Measurements from ENCODE around the gene CLDN16.

Gene CLDN16

DNA sequence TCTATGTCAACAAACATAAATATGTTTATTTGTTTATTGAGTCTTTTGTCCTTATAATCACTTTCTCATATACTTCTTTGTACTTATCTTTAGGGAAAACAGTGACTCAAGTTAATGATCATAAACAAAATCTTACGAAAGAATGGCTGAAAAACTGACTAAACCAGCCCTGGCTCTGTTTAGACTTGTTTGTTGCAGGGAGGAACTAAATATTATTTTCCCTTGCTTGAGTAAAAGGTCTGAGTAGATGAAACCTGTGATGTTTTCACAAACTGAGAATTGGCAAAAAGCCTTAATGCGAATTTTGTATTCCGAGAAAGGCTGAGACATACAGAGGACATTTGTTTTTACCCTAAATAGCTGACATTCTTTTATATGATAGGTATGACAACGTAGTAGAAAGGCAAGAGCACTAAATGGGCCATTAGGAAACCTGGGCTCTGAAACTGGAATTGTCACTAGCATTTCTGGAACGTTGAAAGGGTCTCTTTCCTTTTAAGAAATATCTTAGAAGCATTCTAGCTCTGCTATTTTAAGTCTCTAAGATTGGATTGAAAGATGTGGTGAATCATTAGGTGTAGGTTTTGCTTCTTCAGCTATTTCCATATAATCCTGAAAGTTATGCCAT, 18.2 kb upstream of the CLDN16 start:
- H2BK5ac ChIP-seq (ENCODE audit: low read depth, low read length, poor library complexity, severe bottlenecking) = no peak overlapping the region
- H3K18ac ChIP-seq (ENCODE audit: low read depth in 1 of 2, low read length in 2 of 2) = no peak overlapping the region
- H3K4me2 ChIP-seq (ENCODE audit: low read length, poor library complexity, severe bottlenecking) = no peak overlapping the region
- H3K23ac ChIP-seq (ENCODE audit: low read length in 2 of 2) = no peak overlapping the region
- no peak overlapping the region for H2BK12ac ChIP-seq (ENCODE audit: low read length in 2 of 2)
- DNase-seq = peak; percentile 65
- no peak overlapping the region for H2AFZ ChIP-seq (ENCODE audit: low read depth, low read length)
- H3K4me1 ChIP-seq (ENCODE audit: control insufficient read depth, insufficient read depth, low read depth, low read length) = no peaks in the 10 kb centered on the region
- H2BK120ac ChIP-seq (ENCODE audit: low read depth, low read length) = no peak overlapping the region
- H3K79me1 ChIP-seq (replicated peaks; ENCODE audit: low read length, poor library complexity, severe bottlenecking) = no peaks in the 10 kb centered on the region
- no peaks in the 10 kb centered on the region for H3K9me3 ChIP-seq (ENCODE audit: control insufficient read depth, low read length)
- no peak overlapping the region for H4K8ac ChIP-seq (ENCODE audit: low read length)
- H2BK15ac ChIP-seq (ENCODE audit: low read depth, poor library complexity, severe bottlenecking) = no peak overlapping the region
- H4K91ac ChIP-seq (ENCODE audit: low read length) = no peak overlapping the region
- WGBS = 75% methylated on average over 4 of the region's 5 CpGs
- no peak overlapping the region for H3K4ac ChIP-seq (ENCODE audit: low read depth in 1 of 2, low read length in 2 of 2)
- H3K14ac ChIP-seq (ENCODE audit: low read length in 2 of 2) = no peak overlapping the region
- H3K9ac ChIP-seq (ENCODE audit: low read length) = no peak overlapping the region
- H3K27ac ChIP-seq (ENCODE audit: low read length, poor library complexity, severe bottlenecking) = no peak overlapping the region
- H3K27me3 ChIP-seq (ENCODE audit: control insufficient read depth in 1 of 2, insufficient read depth in 1 of 2, low read length in 2 of 2) = no peaks in the 10 kb centered on the region
- no peak overlapping the region for H2AK5ac ChIP-seq (ENCODE audit: low read length, severe bottlenecking)
- H3K4me3 ChIP-seq (ENCODE audit: insufficient read depth in 1 of 2, low read depth in 1 of 2, low read length in 2 of 2) = no peak overlapping the region
- H3K36me3 ChIP-seq (ENCODE audit: control insufficient read depth in 1 of 2, insufficient read depth in 2 of 2, low read depth in 1 of 2, low read length in 2 of 2) = no peaks in the 10 kb centered on the region

DNA sequence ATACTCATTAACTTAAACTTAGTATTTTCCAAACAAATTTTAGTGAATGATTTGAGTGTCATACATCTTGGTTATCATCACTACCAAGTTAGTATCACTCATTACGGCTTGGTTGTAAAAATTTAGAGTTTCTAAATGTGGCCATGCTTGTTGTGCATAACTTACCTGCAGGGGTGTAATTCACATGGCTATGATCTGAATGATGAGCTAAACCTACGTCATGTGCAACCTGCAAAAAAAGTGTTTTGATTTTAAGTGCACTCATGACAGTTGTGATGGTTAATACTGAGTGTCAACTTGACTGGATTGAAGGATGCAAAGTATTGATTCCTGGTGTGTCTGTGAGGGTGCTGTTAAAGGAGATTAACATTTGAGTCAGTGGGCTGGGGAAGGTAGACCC, 17.6 kb upstream of the CLDN16 start:
- Histone ChIP-seq H3K9me3 (ENCODE audit: control insufficient read depth, low read length) (no peaks in the 10 kb centered on the region), H3K9ac (ENCODE audit: low read length) (no peak overlapping the region), H3K27ac (ENCODE audit: low read length, poor library complexity, severe bottlenecking) (no peak overlapping the region), H2BK5ac (ENCODE audit: low read depth, low read length, poor library complexity, severe bottlenecking) (no peak overlapping the region), H2BK15ac (ENCODE audit: low read depth, poor library complexity, severe bottlenecking) (no peak overlapping the region), H3K18ac (ENCODE audit: low read depth in 1 of 2, low read length in 2 of 2) (no peak overlapping the region), H2AK5ac (ENCODE audit: low read length, severe bottlenecking) (no peak overlapping the region), H2BK12ac (ENCODE audit: low read length in 2 of 2) (no peak overlapping the region), H3K79me1 (replicated peaks; ENCODE audit: low read length, poor library complexity, severe bottlenecking) (no peaks in the 10 kb centered on the region), H3K4me3 (ENCODE audit: insufficient read depth in 1 of 2, low read depth in 1 of 2, low read length in 2 of 2) (no peak overlapping the region), H4K91ac (ENCODE audit: low read length) (no peak overlapping the region), H3K4ac (ENCODE audit: low read depth in 1 of 2, low read length in 2 of 2) (no peak overlapping the region), H3K36me3 (ENCODE audit: control insufficient read depth in 1 of 2, insufficient read depth in 2 of 2, low read depth in 1 of 2, low read length in 2 of 2) (no peaks in the 10 kb centered on the region), H2BK120ac (ENCODE audit: low read depth, low read length) (no peak overlapping the region), H3K4me2 (ENCODE audit: low read length, poor library complexity, severe bottlenecking) (no peak overlapping the region), H3K4me1 (ENCODE audit: control insufficient read depth, insufficient read depth, low read depth, low read length) (no peaks in the 10 kb centered on the region), H3K23ac (ENCODE audit: low read length in 2 of 2) (no peak overlapping the region), H2AFZ (ENCODE audit: low read depth, low read length) (no peak overlapping the region), H3K14ac (ENCODE audit: low read length in 2 of 2) (no peak overlapping the region), H3K27me3 (ENCODE audit: control insufficient read depth in 1 of 2, insufficient read depth in 1 of 2, low read length in 2 of 2) (no peaks in the 10 kb centered on the region), H4K8ac (ENCODE audit: low read length) (no peak overlapping the region)
- DNase-seq = no peak
- WGBS = 97% methylated on average over 2 of the region's 2 CpGs

DNA sequence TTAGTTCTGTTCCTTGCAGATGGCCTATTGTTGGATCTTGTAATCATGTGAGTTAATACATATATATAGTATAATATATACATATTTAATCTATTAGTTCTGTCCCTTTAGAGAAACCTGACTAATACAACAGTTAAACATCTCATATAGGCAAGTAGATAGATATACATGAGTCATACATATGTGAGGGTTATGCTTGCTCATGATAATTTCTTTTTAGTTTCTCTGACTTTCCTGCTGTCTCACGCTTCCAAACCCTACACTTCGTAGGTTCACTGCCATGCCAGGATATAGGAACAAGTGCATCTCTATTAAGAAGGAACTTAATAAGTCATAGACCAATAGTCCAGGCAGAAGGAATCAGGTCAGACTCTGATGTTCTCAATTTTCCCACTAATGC, 16.8 kb upstream of the CLDN16 start:
- H3K79me1 ChIP-seq (replicated peaks; ENCODE audit: low read length, poor library complexity, severe bottlenecking) = no peaks in the 10 kb centered on the region
- no peak overlapping the region for H2BK120ac ChIP-seq (ENCODE audit: low read depth, low read length)
- no peak overlapping the region for H4K91ac ChIP-seq (ENCODE audit: low read length)
- 0% methylated on average over 1 of the region's 2 CpGs for WGBS
- no peak overlapping the region for H2AK5ac ChIP-seq (ENCODE audit: low read length, severe bottlenecking)
- no peak overlapping the region for H2BK5ac ChIP-seq (ENCODE audit: low read depth, low read length, poor library complexity, severe bottlenecking)
- no peaks in the 10 kb centered on the region for H3K36me3 ChIP-seq (ENCODE audit: control insufficient read depth in 1 of 2, insufficient read depth in 2 of 2, low read depth in 1 of 2, low read length in 2 of 2)
- no peak overlapping the region for H3K9ac ChIP-seq (ENCODE audit: low read length)
- no peak overlapping the region for H3K4me3 ChIP-seq (ENCODE audit: insufficient read depth in 1 of 2, low read depth in 1 of 2, low read length in 2 of 2)
- no peak overlapping the region for H4K8ac ChIP-seq (ENCODE audit: low read length)
- no peak overlapping the region for H2AFZ ChIP-seq (ENCODE audit: low read depth, low read length)
- no peaks in the 10 kb centered on the region for H3K27me3 ChIP-seq (ENCODE audit: control insufficient read depth in 1 of 2, insufficient read depth in 1 of 2, low read length in 2 of 2)
- DNase-seq = no peak
- H3K18ac ChIP-seq (ENCODE audit: low read depth in 1 of 2, low read length in 2 of 2) = no peak overlapping the region
- H3K27ac ChIP-seq (ENCODE audit: low read length, poor library complexity, severe bottlenecking) = no peak overlapping the region
- no peaks in the 10 kb centered on the region for H3K9me3 ChIP-seq (ENCODE audit: control insufficient read depth, low read length)
- H3K4ac ChIP-seq (ENCODE audit: low read depth in 1 of 2, low read length in 2 of 2) = no peak overlapping the region
- H2BK15ac ChIP-seq (ENCODE audit: low read depth, poor library complexity, severe bottlenecking) = no peak overlapping the region
- H3K14ac ChIP-seq (ENCODE audit: low read length in 2 of 2) = no peak overlapping the region
- H3K4me2 ChIP-seq (ENCODE audit: low read length, poor library complexity, severe bottlenecking) = no peak overlapping the region
- H3K4me1 ChIP-seq (ENCODE audit: control insufficient read depth, insufficient read depth, low read depth, low read length) = no peaks in the 10 kb centered on the region
- H3K23ac ChIP-seq (ENCODE audit: low read length in 2 of 2) = no peak overlapping the region
- H2BK12ac ChIP-seq (ENCODE audit: low read length in 2 of 2) = no peak overlapping the region

DNA sequence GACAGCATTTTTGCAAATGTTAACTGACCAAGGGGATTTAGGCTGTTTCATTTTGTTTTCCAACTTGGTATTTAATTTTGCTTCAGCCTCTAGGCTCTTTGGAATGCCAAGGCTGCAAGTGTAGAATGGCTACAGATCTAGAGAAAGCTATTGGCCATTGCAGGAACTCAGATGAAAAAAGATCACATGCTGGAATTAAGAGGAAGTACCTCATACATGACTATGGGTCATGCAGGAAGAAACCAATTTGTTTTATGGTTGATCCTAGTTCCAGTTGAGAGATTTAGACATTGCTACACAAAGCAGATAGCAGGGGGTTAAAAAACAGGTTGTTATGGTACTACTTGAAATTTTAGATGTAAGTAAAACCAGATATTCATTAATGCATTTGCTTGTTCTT, 12.7 kb upstream of the CLDN16 start:
- Histone ChIP-seq H2BK12ac (ENCODE audit: low read length in 2 of 2) (no peak overlapping the region), H3K4me1 (ENCODE audit: control insufficient read depth, insufficient read depth, low read depth, low read length) (no peaks in the 10 kb centered on the region), H3K18ac (ENCODE audit: low read depth in 1 of 2, low read length in 2 of 2) (no peak overlapping the region), H3K23ac (ENCODE audit: low read length in 2 of 2) (no peak overlapping the region), H3K4ac (ENCODE audit: low read depth in 1 of 2, low read length in 2 of 2) (no peak overlapping the region), H3K79me1 (replicated peaks; ENCODE audit: low read length, poor library complexity, severe bottlenecking) (no peaks in the 10 kb centered on the region), H3K9me3 (ENCODE audit: control insufficient read depth, low read length) (no peaks in the 10 kb centered on the region), H3K27me3 (ENCODE audit: control insufficient read depth in 1 of 2, insufficient read depth in 1 of 2, low read length in 2 of 2) (no peaks in the 10 kb centered on the region), H3K9ac (ENCODE audit: low read length) (no peak overlapping the region), H3K4me2 (ENCODE audit: low read length, poor library complexity, severe bottlenecking) (no peak overlapping the region), H2AK5ac (ENCODE audit: low read length, severe bottlenecking) (no peak overlapping the region), H3K14ac (ENCODE audit: low read length in 2 of 2) (no peak overlapping the region), H2BK120ac (ENCODE audit: low read depth, low read length) (no peak overlapping the region), H4K91ac (ENCODE audit: low read length) (no peak overlapping the region), H3K36me3 (ENCODE audit: control insufficient read depth in 1 of 2, insufficient read depth in 2 of 2, low read depth in 1 of 2, low read length in 2 of 2) (no peaks in the 10 kb centered on the region), H2BK15ac (ENCODE audit: low read depth, poor library complexity, severe bottlenecking) (no peak overlapping the region), H2BK5ac (ENCODE audit: low read depth, low read length, poor library complexity, severe bottlenecking) (no peak overlapping the region), H4K8ac (ENCODE audit: low read length) (no peak overlapping the region), H3K4me3 (ENCODE audit: insufficient read depth in 1 of 2, low read depth in 1 of 2, low read length in 2 of 2) (no peak overlapping the region), H2AFZ (ENCODE audit: low read depth, low read length) (no peak overlapping the region), H3K27ac (ENCODE audit: low read length, poor library complexity, severe bottlenecking) (peak overlapping the region; percentile 38)
- no peak for DNase-seq
